ENCODE results near the gene MED27. TPM values are rescaled to one million over a fixed set of nuclear protein-coding genes. Genes with fewer than 3 reads are reported as not detected.

MED27 gene
- total RNA-seq, 1 donor from 2014 or later: 25.1 TPM

DNA sequence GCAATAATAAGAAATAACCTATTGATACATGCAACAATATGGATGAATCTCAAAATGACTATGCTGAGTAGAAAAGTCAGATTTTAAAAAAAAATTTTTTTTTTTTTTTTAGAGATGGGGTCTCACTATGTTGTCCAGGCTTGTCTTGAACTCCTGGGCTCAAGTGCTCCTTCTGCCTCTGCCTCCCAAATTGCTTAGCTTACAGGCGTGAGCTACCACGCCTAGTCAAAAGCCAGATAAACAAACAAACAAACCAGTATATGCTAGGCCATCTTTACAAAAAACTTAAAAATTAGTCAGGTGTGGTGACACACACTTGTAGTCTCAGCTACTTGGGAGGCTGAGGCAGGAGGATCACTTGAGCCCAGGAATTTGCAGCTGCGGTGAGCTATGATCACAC is 79.0 kb downstream of the MED27 start:
- Mint-ChIP-seq H3K4me3 (ENCODE audit: low read depth) (no peak overlapping the region), H3K27me3 (no peaks in the 10 kb centered on the region), H3K9me3 (ENCODE audit: low read depth) (peaks cover 5% of the 10 kb centered on the region), H3K27ac (no peak overlapping the region), H3K4me1 (ENCODE audit: low read depth) (no peaks in the 10 kb centered on the region), H3K36me3 (ENCODE audit: insufficient read depth) (peaks cover 19% of the 10 kb centered on the region)
- TF ChIP-seq, protein P1, sequence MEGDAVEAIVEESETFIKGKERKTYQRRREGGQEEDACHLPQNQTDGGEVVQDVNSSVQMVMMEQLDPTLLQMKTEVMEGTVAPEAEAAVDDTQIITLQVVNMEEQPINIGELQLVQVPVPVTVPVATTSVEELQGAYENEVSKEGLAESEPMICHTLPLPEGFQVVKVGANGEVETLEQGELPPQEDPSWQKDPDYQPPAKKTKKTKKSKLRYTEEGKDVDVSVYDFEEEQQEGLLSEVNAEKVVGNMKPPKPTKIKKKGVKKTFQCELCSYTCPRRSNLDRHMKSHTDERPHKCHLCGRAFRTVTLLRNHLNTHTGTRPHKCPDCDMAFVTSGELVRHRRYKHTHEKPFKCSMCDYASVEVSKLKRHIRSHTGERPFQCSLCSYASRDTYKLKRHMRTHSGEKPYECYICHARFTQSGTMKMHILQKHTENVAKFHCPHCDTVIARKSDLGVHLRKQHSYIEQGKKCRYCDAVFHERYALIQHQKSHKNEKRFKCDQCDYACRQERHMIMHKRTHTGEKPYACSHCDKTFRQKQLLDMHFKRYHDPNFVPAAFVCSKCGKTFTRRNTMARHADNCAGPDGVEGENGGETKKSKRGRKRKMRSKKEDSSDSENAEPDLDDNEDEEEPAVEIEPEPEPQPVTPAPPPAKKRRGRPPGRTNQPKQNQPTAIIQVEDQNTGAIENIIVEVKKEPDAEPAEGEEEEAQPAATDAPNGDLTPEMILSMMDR (IDR thresholded peaks at IDR 0.05; ENCODE audit: unreplicated experiment): no peak
- no peak for DNase-seq (ENCODE audit: low spot score, unreplicated experiment)

- Mint-ChIP-seq H3K9me3 (ENCODE audit: low read depth) (peaks cover 5% of the 10 kb centered on the region), H3K27me3 (no peaks in the 10 kb centered on the region), H3K36me3 (ENCODE audit: insufficient read depth) (peaks cover 19% of the 10 kb centered on the region), H3K27ac (no peak overlapping the region), H3K4me3 (ENCODE audit: low read depth) (no peak overlapping the region), H3K4me1 (ENCODE audit: low read depth) (no peaks in the 10 kb centered on the region)
- no peak for DNase-seq (ENCODE audit: low spot score, unreplicated experiment)
- TF ChIP-seq, protein P1 (IDR thresholded peaks at IDR 0.05; ENCODE audit: unreplicated experiment): no peak
Observed at GRCh38 chr9:131999692-132000551, 79.7 kb downstream of the MED27 start.

GRCh38 chr9:131997779-131998178 is 81.9 kb downstream of the MED27 start:
- H3K9me3 Mint-ChIP-seq (ENCODE audit: low read depth): peaks cover 5% of the 10 kb centered on the region
- H3K27ac Mint-ChIP-seq: no peak overlapping the region
- H3K4me3 Mint-ChIP-seq (ENCODE audit: low read depth): no peak overlapping the region
- TF ChIP-seq, protein P1 (IDR thresholded peaks at IDR 0.05; ENCODE audit: unreplicated experiment): no peak
- H3K36me3 Mint-ChIP-seq (ENCODE audit: insufficient read depth): peaks cover 21% of the 10 kb centered on the region
- DNase-seq (ENCODE audit: low spot score, unreplicated experiment): no peak
- H3K4me1 Mint-ChIP-seq (ENCODE audit: low read depth): no peaks in the 10 kb centered on the region
- no peaks in the 10 kb centered on the region for H3K27me3 Mint-ChIP-seq

- peaks cover 20% of the 10 kb centered on the region for H3K36me3 Mint-ChIP-seq (ENCODE audit: insufficient read depth)
- TF ChIP-seq, protein P1 (IDR thresholded peaks at IDR 0.05; ENCODE audit: unreplicated experiment): no peak
- H3K27ac Mint-ChIP-seq: no peak overlapping the region
Observed at GRCh38 chr9:131997076-131997475, 82.6 kb downstream of the MED27 start.

GRCh38 chr9:131995382-131995781 is 84.3 kb downstream of the MED27 start:
- H3K9me3 Mint-ChIP-seq (ENCODE audit: low read depth): no peaks in the 10 kb centered on the region
- peaks cover 9% of the 10 kb centered on the region for H3K36me3 Mint-ChIP-seq (ENCODE audit: insufficient read depth)
- TF ChIP-seq, protein P1 (IDR thresholded peaks at IDR 0.05; ENCODE audit: unreplicated experiment): no peak
- no peak overlapping the region for H3K4me3 Mint-ChIP-seq (ENCODE audit: low read depth)
- DNase-seq (ENCODE audit: low spot score, unreplicated experiment): no peak
- H3K4me1 Mint-ChIP-seq (ENCODE audit: low read depth): peaks cover 3% of the 10 kb centered on the region
- H3K27me3 Mint-ChIP-seq: no peaks in the 10 kb centered on the region
- H3K27ac Mint-ChIP-seq: no peak overlapping the region

More at GRCh38 chr9:131997076-131997475, 82.6 kb downstream of the MED27 start:
- Mint-ChIP-seq H3K9me3 (ENCODE audit: low read depth) (peaks cover 5% of the 10 kb centered on the region), H3K27me3 (no peaks in the 10 kb centered on the region), H3K4me3 (ENCODE audit: low read depth) (no peak overlapping the region), H3K4me1 (ENCODE audit: low read depth) (no peaks in the 10 kb centered on the region)
- no peak for DNase-seq (ENCODE audit: low spot score, unreplicated experiment)

Data from progenitor cell of endocrine pancreas (in vitro differentiated cells).